IPS-NIHi11 (cell line): Measurements from ENCODE around the gene PHLPP1.
"Not testable (repeated sequence)": the region's sequence is repeated elsewhere in the genome, so short reads cannot be mapped to it uniquely, and the experiment has no call there.

Experiments used
- DNase-seq: peaks from one replicate; pipeline ENCODE4 v3.0.0; 2012; ENCODE audit warnings: mixed read lengths, low spot score

Gene PHLPP1

GRCh38 chr18:62717925-62718800 lies 2.8 kb downstream of the PHLPP1 start:
- DNase-seq: no peak

GRCh38 chr18:62720048-62720447 lies 4.7 kb downstream of the PHLPP1 start:
- DNase-seq: no peak

GRCh38 chr18:62720766-62721613 lies 5.6 kb downstream of the PHLPP1 start:
- DNase-seq: no peak

GRCh38 chr18:62721839-62722795 lies 6.8 kb downstream of the PHLPP1 start:
- no peak for DNase-seq

GRCh38 chr18:62723666-62724281 lies 8.4 kb downstream of the PHLPP1 start:
- no peak for DNase-seq

GRCh38 chr18:62725896-62726295 lies 10.6 kb downstream of the PHLPP1 start:
- no peak for DNase-seq

- no peak for DNase-seq
Observed at GRCh38 chr18:62728254-62728653, 12.9 kb downstream of the PHLPP1 start.

GRCh38 chr18:62729487-62730386 lies 14.4 kb downstream of the PHLPP1 start:
- no peak for DNase-seq

GRCh38 chr18:62730941-62731340 lies 15.6 kb downstream of the PHLPP1 start:
- DNase-seq: no peak

- DNase-seq: no peak
Observed at GRCh38 chr18:62732617-62733016, 17.3 kb downstream of the PHLPP1 start.

GRCh38 chr18:62734290-62734689 lies 18.9 kb downstream of the PHLPP1 start:
- DNase-seq: no peak

- no peak for DNase-seq
Observed at GRCh38 chr18:62735387-62735786, 20.0 kb downstream of the PHLPP1 start.

GRCh38 chr18:62736077-62736855 lies 20.9 kb downstream of the PHLPP1 start:
- no peak for DNase-seq

- no peak for DNase-seq
Observed at GRCh38 chr18:62737241-62737873, 22.0 kb downstream of the PHLPP1 start.

GRCh38 chr18:62738639-62739038 lies 23.3 kb downstream of the PHLPP1 start:
- no peak for DNase-seq

GRCh38 chr18:62739911-62740310 lies 24.6 kb downstream of the PHLPP1 start:
- DNase-seq: no peak

GRCh38 chr18:62740650-62741049 lies 25.3 kb downstream of the PHLPP1 start:
- DNase-seq: not testable (repeated sequence)

- DNase-seq: no peak
Observed at GRCh38 chr18:62741118-62741566, 25.8 kb downstream of the PHLPP1 start.

- no peak for DNase-seq
Observed at GRCh38 chr18:62741584-62741983, 26.2 kb downstream of the PHLPP1 start.
